DOHH2 (cell line): ENCODE measurements around the gene AMER3.

Experiments
- EZH2phosphoT487 ChIP-seq: fragments of 200-600 bp; sonication (generic); IDR thresholded peaks from 2 replicates; pipeline ENCODE4 v1.6.1; 2017; ENCODE audit warnings: borderline replicate concordance, mild to moderate bottlenecking, antibody characterized with exemption, low read length, moderate library complexity, mixed read lengths
- TF ChIP-seq, protein P1 (sequence below): fragments of 200-600 bp; sonication (generic); IDR thresholded peaks from one replicate; pipeline ENCODE4 v1.5.1; 2014; ENCODE audit warnings: antibody characterized with exemption, mild to moderate bottlenecking, low read depth, low read length; ENCODE audit not compliant: poor library complexity, severe bottlenecking

DNA sequence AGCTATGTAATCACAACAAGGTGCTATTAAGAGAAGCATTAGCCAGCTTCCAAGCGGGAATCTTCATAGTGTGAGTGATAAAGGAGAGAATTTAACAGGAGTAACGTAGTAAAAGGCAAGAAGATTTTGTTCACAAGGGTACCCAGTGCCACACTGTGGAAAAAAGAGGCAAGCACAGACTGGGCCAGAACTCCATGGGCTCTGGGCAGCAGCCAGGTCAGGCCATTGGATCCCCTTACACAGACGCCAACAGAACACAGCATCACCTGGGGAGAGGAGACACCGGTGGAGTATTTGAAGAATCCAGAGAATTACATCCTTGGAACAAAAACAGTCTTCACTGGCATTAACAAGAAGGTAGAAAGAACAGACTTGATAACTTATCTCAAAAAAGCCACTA is 21.2 kb downstream of the AMER3 start:
- TF ChIP-seq, protein P1, sequence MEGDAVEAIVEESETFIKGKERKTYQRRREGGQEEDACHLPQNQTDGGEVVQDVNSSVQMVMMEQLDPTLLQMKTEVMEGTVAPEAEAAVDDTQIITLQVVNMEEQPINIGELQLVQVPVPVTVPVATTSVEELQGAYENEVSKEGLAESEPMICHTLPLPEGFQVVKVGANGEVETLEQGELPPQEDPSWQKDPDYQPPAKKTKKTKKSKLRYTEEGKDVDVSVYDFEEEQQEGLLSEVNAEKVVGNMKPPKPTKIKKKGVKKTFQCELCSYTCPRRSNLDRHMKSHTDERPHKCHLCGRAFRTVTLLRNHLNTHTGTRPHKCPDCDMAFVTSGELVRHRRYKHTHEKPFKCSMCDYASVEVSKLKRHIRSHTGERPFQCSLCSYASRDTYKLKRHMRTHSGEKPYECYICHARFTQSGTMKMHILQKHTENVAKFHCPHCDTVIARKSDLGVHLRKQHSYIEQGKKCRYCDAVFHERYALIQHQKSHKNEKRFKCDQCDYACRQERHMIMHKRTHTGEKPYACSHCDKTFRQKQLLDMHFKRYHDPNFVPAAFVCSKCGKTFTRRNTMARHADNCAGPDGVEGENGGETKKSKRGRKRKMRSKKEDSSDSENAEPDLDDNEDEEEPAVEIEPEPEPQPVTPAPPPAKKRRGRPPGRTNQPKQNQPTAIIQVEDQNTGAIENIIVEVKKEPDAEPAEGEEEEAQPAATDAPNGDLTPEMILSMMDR = no peak
- no peak for TF ChIP-seq EZH2phosphoT487
